Hepatocyte (in vitro differentiated cells): ENCODE data around the gene TTLL1.

Experiments
- CTCF ChIP-seq: fragments of 200-600 bp; sonication (generic); IDR thresholded peaks from 2 replicates; pipeline ENCODE4 v1.5.1; 2016; ENCODE audit warnings: antibody characterized with exemption, mild to moderate bottlenecking; ENCODE audit not compliant: poor library complexity
- EZH2 ChIP-seq: fragments of 200-600 bp; sonication (generic); IDR thresholded peaks from 2 replicates; pipeline ENCODE4 v1.6.1; 2016; ENCODE audit warnings: antibody characterized with exemption, mild to moderate bottlenecking, borderline replicate concordance

GRCh38 chr22:43014869-43015676, 74.1 kb downstream of the TTLL1 start, which contains the start of gene PACSIN2:
- TF ChIP-seq CTCF (no peak), EZH2 (no peak)
